Naive thymus-derived CD4-positive, alpha-beta T cell (primary cell): ENCODE results near the gene CFAP299. TPM values are rescaled to one million over a fixed set of nuclear protein-coding genes. Genes with fewer than 3 reads are reported as not detected.

Source experiments
- ATAC-seq: fragments of 150-1000 bp; cut with Tn5 transposase; 2 replicates; pipeline ENCODE4 v1.10.0; 2021; ENCODE audit warnings: mild to moderate bottlenecking, moderate library complexity
- CTCF ChIA-PET: fragments of 350-600 bp; sonication (Branson Sonifier 250); formaldehyde crosslinking; loops from one replicate; lab custom pipeline; 2021; ENCODE audit warnings: antibody characterized with exemption; lab: Charles Lee
- POLR2A ChIA-PET: fragments of 350-600 bp; sonication (Branson Sonifier 250); formaldehyde crosslinking; loops from one replicate; lab custom pipeline; 2021; ENCODE audit warnings: antibody characterized with exemption, inconsistent platforms; lab: Charles Lee
- DNase-seq, 9 donors: peaks; one replicate each; pipeline versions ENCODE4 v3.0.0 to v3.0.0-alpha.2; 2020 to 2022; ENCODE audit warnings: mixed read lengths in 1 of 9
- H3K27ac ChIP-seq: one replicate; pipeline ENCODE4 v1.7.0; 2013; ENCODE audit warnings: mild to moderate bottlenecking, low read depth, low read length, moderate library complexity
- H3K27me3 ChIP-seq, 2 donors: one replicate each; pipeline ENCODE4 v1.7.0; 2013; ENCODE audit warnings: low read length in 2 of 2, mild to moderate bottlenecking in 2 of 2, moderate library complexity in 2 of 2; ENCODE audit not compliant: control insufficient read depth in 2 of 2, insufficient read depth in 2 of 2
- H3K36me3 ChIP-seq, 3 experiments: 1 replicate in 2 of 3; 2 replicates in 1 of 3; pipeline ENCODE4 v1.7.0; 2013; ENCODE audit warnings: low read length in 3 of 3, mild to moderate bottlenecking in 3 of 3, moderate library complexity in 1 of 3; ENCODE audit not compliant: insufficient read depth in 3 of 3, control insufficient read depth in 2 of 3
- H3K4me1 ChIP-seq, 2 donors: one replicate each; pipeline ENCODE4 v1.7.0; 2013; ENCODE audit warnings: low read length in 2 of 2, mild to moderate bottlenecking in 2 of 2, moderate library complexity in 1 of 2; ENCODE audit not compliant: control insufficient read depth in 2 of 2, insufficient read depth in 2 of 2
- H3K4me3 ChIP-seq: 2 replicates; pipeline ENCODE4 v1.7.0; 2013; ENCODE audit warnings: mild to moderate bottlenecking, low read length
- H3K9me3 ChIP-seq, 3 experiments: 1 replicate in 2 of 3; 2 replicates in 1 of 3; pipeline ENCODE4 v1.7.0; 2013; ENCODE audit warnings: low read length in 3 of 3; ENCODE audit not compliant: control insufficient read depth in 2 of 3
- H3K27ac Mint-ChIP-seq, 9 donors: one replicate each; pipeline ENCODE4 v1.8.0; 2020 to 2022; ENCODE audit warnings: mixed read lengths in 9 of 9, mild to moderate bottlenecking in 8 of 9, moderate library complexity in 5 of 9, inconsistent platforms in 2 of 9
- H3K27me3 Mint-ChIP-seq, 5 donors: one replicate each; pipeline ENCODE4 v1.8.0; 2021 to 2022; ENCODE audit warnings: mixed read lengths in 5 of 5, mild to moderate bottlenecking in 1 of 5
- H3K36me3 Mint-ChIP-seq, 5 donors: one replicate each; pipeline ENCODE4 v1.8.0; 2020 to 2022; ENCODE audit warnings: mixed read lengths in 5 of 5, mild to moderate bottlenecking in 3 of 5, inconsistent platforms in 1 of 5
- H3K4me1 Mint-ChIP-seq, 7 donors: one replicate each; pipeline ENCODE4 v1.8.0; 2020 to 2022; ENCODE audit warnings: mixed read lengths in 7 of 7, mild to moderate bottlenecking in 3 of 7, inconsistent platforms in 1 of 7
- H3K4me3 Mint-ChIP-seq, 10 donors: one replicate each; pipeline ENCODE4 v1.8.0; 2020 to 2022; ENCODE audit warnings: mild to moderate bottlenecking in 10 of 10, mixed read lengths in 10 of 10, moderate library complexity in 6 of 10, inconsistent platforms in 2 of 10
- H3K9me3 Mint-ChIP-seq, 11 donors: one replicate each; pipeline ENCODE4 v1.8.0; 2020 to 2022; ENCODE audit warnings: mixed read lengths in 11 of 11, mild to moderate bottlenecking in 4 of 11, inconsistent platforms in 1 of 11, moderate library complexity in 1 of 11
- intact Hi-C, 2 donors: fragments of 100-400 bp; cut with micrococcal nuclease; formaldehyde crosslinking; loops; one replicate each; pipeline ENCODE4 v1.15.1; 2023
- polyA plus RNA-seq, 2 donors: library from polyadenylated mRNA; unstranded; fragments of 300-500 nt; fragmentation: Illumina TruSeq; gene quantifications; one replicate each; pipeline ENCODE4 v1.2.3, GENCODE V29; 2021
- total RNA-seq, 6 experiments: library from RNA in 5 of 6; stranded (reverse) in 5 of 6; gene quantifications; 1 replicate in 5 of 6; 2 replicates in 1 of 6; pipeline ENCODE4 v1.2.3 and lab custom pipeline; 2021 to 2026

The CFAP299 gene
- total and polyA plus RNA-seq, 7 experiments from 2014 or later = not detected

GRCh38 chr4:80585542-80585941 lies 250.0 kb downstream of the CFAP299 start:
- Mint-ChIP-seq H3K9me3 (peaks cover 0 to 4% (median 0%) of the 10 kb centered on the region in 11 donors), H3K27ac (no peak overlapping the region), H3K4me1 (peaks cover 0 to 25% (median 18%) of the 10 kb centered on the region in 7 donors), H3K4me3 (no peak overlapping the region), H3K36me3 (no peaks in the 10 kb centered on the region), H3K27me3 (no peaks in the 10 kb centered on the region)
- intact Hi-C loops = no loop called here
- ChIA-PET CTCF (interaction anchor here (0.7 kb wide), 1 partner anchor 938 kb away, joined by 3 read pairs; no protein-coding TSS in a partner anchor), POLR2A (no interaction called here)
- Histone ChIP-seq H3K36me3 (no peaks in the 10 kb centered on the region), H3K4me3 (no peak overlapping the region), H3K9me3 (no peaks in the 10 kb centered on the region), H3K27ac (no peak overlapping the region), H3K4me1 (peaks cover 0 to 5% of the 10 kb centered on the region in 2 donors), H3K27me3 (no peaks in the 10 kb centered on the region)
- DNase-seq = no peak
- no peak for ATAC-seq

GRCh38 chr4:80586716-80587115 lies 251.2 kb downstream of the CFAP299 start:
- POLR2A ChIA-PET = interaction anchor here (0.7 kb wide), 1 partner anchor 23 kb away, joined by 3 read pairs; no protein-coding TSS in a partner anchor
- intact Hi-C loops = no loop called here
- Mint-ChIP-seq H3K27me3 (no peaks in the 10 kb centered on the region), H3K4me1 (peaks cover 0 to 16% (median 13%) of the 10 kb centered on the region in 7 donors), H3K9me3 (peaks cover 0 to 4% (median 0%) of the 10 kb centered on the region in 11 donors), H3K4me3 (no peak overlapping the region), H3K36me3 (no peaks in the 10 kb centered on the region), H3K27ac (no peak overlapping the region)
- Histone ChIP-seq H3K27ac (no peak overlapping the region), H3K4me1 (no peaks in the 10 kb centered on the region), H3K36me3 (no peaks in the 10 kb centered on the region), H3K9me3 (no peaks in the 10 kb centered on the region), H3K27me3 (no peaks in the 10 kb centered on the region), H3K4me3 (no peak overlapping the region)
- CTCF ChIA-PET = interaction anchor here (0.7 kb wide), 1 partner anchor 22 kb away, joined by 3 read pairs; no protein-coding TSS in a partner anchor
- DNase-seq (no peak), ATAC-seq (no peak)

GRCh38 chr4:80587871-80588385 lies 252.4 kb downstream of the CFAP299 start:
- no peak for DNase-seq
- Histone ChIP-seq H3K4me3 (no peak overlapping the region), H3K27ac (no peak overlapping the region), H3K4me1 (no peaks in the 10 kb centered on the region), H3K36me3 (no peaks in the 10 kb centered on the region), H3K9me3 (no peaks in the 10 kb centered on the region), H3K27me3 (no peaks in the 10 kb centered on the region)
- Mint-ChIP-seq H3K4me1 (peaks cover 0 to 10% (median 6%) of the 10 kb centered on the region in 7 donors), H3K36me3 (no peaks in the 10 kb centered on the region), H3K9me3 (peaks cover 0 to 4% (median 0%) of the 10 kb centered on the region in 11 donors), H3K27me3 (no peaks in the 10 kb centered on the region), H3K4me3 (no peak overlapping the region), H3K27ac (no peak overlapping the region)
- intact Hi-C loops = loop anchor here in 1 of 2 donors (2.0 kb wide), 1 partner anchor 17 kb away; no protein-coding TSS in a partner anchor
- POLR2A ChIA-PET = no interaction called here
- CTCF ChIA-PET = interaction anchor here (1.1 kb wide), 1 partner anchor 12 kb away, joined by 4 read pairs; no protein-coding TSS in a partner anchor
- no peak for ATAC-seq

GRCh38 chr4:80592950-80593349 lies 257.4 kb downstream of the CFAP299 start:
- intact Hi-C loops = loop anchor here in 1 of 2 donors (5.0 kb wide), 1 partner anchor 226 kb away; no protein-coding TSS in a partner anchor
- Histone ChIP-seq H3K27ac (no peak overlapping the region), H3K27me3 (no peaks in the 10 kb centered on the region), H3K36me3 (no peaks in the 10 kb centered on the region), H3K4me1 (no peaks in the 10 kb centered on the region), H3K9me3 (no peaks in the 10 kb centered on the region), H3K4me3 (no peak overlapping the region)
- peak in 1 of 9 donors; percentile 4 for DNase-seq
- Mint-ChIP-seq H3K4me1 (peaks cover 0 to 15% (median 2%) of the 10 kb centered on the region in 7 donors), H3K27ac (no peak overlapping the region), H3K36me3 (peaks cover 0 to 3% (median 0%) of the 10 kb centered on the region in 5 donors), H3K27me3 (no peaks in the 10 kb centered on the region), H3K4me3 (no peak overlapping the region), H3K9me3 (peaks cover 0 to 12% (median 0%) of the 10 kb centered on the region in 11 donors)
- POLR2A ChIA-PET = no interaction called here
- ATAC-seq = no peak
- CTCF ChIA-PET = no interaction called here

- Mint-ChIP-seq H3K4me3 (no peak overlapping the region), H3K27me3 (no peaks in the 10 kb centered on the region), H3K4me1 (peaks cover 0 to 12% (median 0%) of the 10 kb centered on the region in 7 donors), H3K9me3 (peaks cover 0 to 12% (median 0%) of the 10 kb centered on the region in 11 donors), H3K36me3 (peaks cover 0 to 3% (median 0%) of the 10 kb centered on the region in 5 donors), H3K27ac (peak overlapping the region in 2 of 9 donors; percentile 22 to 32)
- intact Hi-C loops = loop anchor here in 1 of 2 donors (5.0 kb wide), 1 partner anchor 227 kb away; no protein-coding TSS in a partner anchor
- ChIA-PET POLR2A (interaction anchor here (0.5 kb wide), 1 partner anchor 396 kb away, joined by 3 read pairs; no protein-coding TSS in a partner anchor), CTCF (no interaction called here)
- Histone ChIP-seq H3K27me3 (no peaks in the 10 kb centered on the region), H3K9me3 (no peaks in the 10 kb centered on the region), H3K4me3 (no peak overlapping the region), H3K27ac (no peak overlapping the region), H3K4me1 (no peaks in the 10 kb centered on the region), H3K36me3 (no peaks in the 10 kb centered on the region)
- DNase-seq = no peak
- ATAC-seq = no peak
Observed at GRCh38 chr4:80594701-80595100, 259.2 kb downstream of the CFAP299 start.

- ATAC-seq (no peak), DNase-seq (no peak)
- H3K4me1 ChIP-seq = no peaks in the 10 kb centered on the region
- CTCF ChIA-PET = interaction anchor here (0.6 kb wide), 1 partner anchor 22 kb away, joined by 3 read pairs; no protein-coding TSS in a partner anchor
- no peaks in the 10 kb centered on the region for H3K36me3 ChIP-seq
- Mint-ChIP-seq H3K27ac (no peak overlapping the region), H3K9me3 (peaks cover 0 to 4% (median 0%) of the 10 kb centered on the region in 11 donors), H3K4me1 (peaks cover 0 to 30% (median 17%) of the 10 kb centered on the region in 7 donors), H3K36me3 (peaks cover 0 to 3% (median 0%) of the 10 kb centered on the region in 5 donors), H3K27me3 (peaks cover 0 to 5% (median 0%) of the 10 kb centered on the region in 5 donors), H3K4me3 (no peak overlapping the region)
- H3K27me3 ChIP-seq = no peaks in the 10 kb centered on the region
- POLR2A ChIA-PET = no interaction called here
- H3K4me3 ChIP-seq = no peak overlapping the region
- no peaks in the 10 kb centered on the region for H3K9me3 ChIP-seq
- H3K27ac ChIP-seq = no peak overlapping the region
- intact Hi-C loops = loop anchor here (5.0 to 10.0 kb wide), 2 partner anchors 146 to 244 kb away; no protein-coding TSS in a partner anchor
Observed at GRCh38 chr4:80608281-80608980, 272.9 kb downstream of the CFAP299 start.
